ENCODE results near the gene MAPK4.

- TF ChIP-seq CTCF (conservative IDR thresholded peaks at IDR 0.05; ENCODE audit: low read depth, low read length) (no peak), USF2 (IDR thresholded peaks at IDR 0.05; ENCODE audit: low read depth, low read length) (no peak), BHLHE40 (IDR thresholded peaks at IDR 0.05; ENCODE audit: low read depth, low read length) (no peak)
Measured at GRCh38 chr18:50578030-50578429, 18.1 kb downstream of the MAPK4 start.
